Measurements from ENCODE around the gene CDH23.

Gene CDH23

DNA sequence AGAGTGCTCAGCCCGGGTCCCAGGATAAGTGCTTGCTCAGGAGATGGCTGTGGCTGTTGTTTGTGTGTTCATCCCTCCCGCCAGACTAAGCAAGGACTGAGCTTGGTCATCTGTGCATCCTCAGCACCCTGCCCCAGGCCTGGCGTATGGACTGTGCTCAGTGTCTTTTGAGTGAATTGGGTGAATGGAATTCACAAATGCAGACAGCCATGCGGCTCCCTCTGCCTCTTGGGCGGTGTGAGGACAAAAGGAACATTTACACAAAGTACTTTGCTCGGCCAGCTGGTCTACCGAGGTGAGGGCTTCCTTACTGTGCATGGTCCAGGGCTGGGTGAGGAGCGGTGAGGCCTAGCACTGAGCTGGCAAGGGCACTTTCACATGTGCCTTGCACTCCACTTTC, 120.2 kb downstream of the CDH23 start:
- H3K27ac ChIP-seq: no peak overlapping the region
- no peak for TF ChIP-seq ZFX (IDR thresholded peaks at IDR 0.05; ENCODE audit: borderline replicate concordance)
- TF ChIP-seq CTCF (IDR thresholded peaks at IDR 0.05): no peak

DNA sequence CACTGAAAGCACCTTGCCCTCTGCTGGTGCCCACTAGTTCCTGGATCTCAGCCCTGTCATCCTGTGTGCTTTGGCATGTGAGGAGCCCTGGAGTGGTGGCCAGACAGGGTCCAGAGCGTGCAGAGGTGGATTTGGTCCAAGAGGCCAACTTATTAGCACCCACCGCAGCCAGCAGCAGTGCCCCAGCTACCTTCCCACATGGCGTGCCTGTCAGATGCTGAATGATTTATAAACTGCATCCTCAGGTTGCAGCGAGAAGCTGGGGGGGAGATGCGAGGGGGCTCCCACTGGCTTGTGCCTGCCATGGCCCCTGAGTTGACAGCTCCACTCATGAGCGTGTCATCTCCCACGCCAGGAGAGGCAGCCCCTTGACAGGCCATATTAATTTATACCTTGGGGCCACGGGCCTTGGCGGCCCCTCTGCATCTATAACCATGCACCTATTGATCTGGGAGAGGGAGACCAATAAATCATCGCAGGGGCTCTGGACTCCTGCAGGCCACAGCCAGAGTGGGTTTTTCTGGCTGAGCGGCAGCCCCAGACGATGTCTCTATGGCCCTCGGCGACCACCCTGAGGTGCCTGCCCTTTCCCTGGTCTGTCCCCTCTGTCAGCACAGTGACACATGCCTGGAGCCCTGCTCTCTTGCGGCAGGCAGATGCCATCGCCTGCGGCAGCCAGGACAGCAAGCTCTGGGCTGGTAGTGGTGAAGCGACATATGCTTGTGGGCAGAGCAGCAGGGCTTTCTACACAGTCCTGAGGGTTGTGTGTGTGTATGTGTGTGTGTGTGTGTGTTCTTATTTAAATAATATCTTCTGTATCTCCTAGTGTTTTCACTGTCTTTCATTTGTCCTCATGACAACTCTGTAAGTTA, 120.8 kb downstream of the CDH23 start:
- no peak overlapping the region for H3K27ac ChIP-seq
- TF ChIP-seq CTCF (IDR thresholded peaks at IDR 0.05) (no peak), ZFX (IDR thresholded peaks at IDR 0.05; ENCODE audit: borderline replicate concordance) (no peak)

DNA sequence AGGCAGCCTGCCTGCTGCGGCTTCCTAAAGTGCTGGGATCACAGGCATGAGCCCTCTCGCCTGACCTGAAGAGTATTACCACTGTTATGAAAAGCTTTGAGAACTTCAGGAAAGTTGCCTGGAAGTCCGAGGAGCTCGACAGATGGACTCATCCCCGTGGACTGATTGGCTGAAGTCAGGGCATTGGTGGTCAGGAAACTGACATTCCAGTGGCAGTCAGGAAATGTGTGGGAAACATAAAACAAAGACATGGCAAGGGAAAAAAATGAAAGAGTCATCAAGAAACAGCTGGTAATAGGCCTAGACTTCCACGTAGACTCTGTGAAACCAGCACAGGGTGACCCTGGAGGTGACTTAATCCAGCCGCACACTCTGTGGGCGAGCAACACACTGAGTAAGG, 123.3 kb downstream of the CDH23 start:
- TF ChIP-seq CTCF (IDR thresholded peaks at IDR 0.05) (no peak), ZFX (IDR thresholded peaks at IDR 0.05; ENCODE audit: borderline replicate concordance) (no peak)
- H3K27ac ChIP-seq: no peak overlapping the region

GRCh38 chr10:71521504-71522441, 125.1 kb downstream of the CDH23 start:
- TF ChIP-seq ZFX (IDR thresholded peaks at IDR 0.05; ENCODE audit: borderline replicate concordance) (no peak), CTCF (IDR thresholded peaks at IDR 0.05) (no peak)
- no peak overlapping the region for H3K27ac ChIP-seq

DNA sequence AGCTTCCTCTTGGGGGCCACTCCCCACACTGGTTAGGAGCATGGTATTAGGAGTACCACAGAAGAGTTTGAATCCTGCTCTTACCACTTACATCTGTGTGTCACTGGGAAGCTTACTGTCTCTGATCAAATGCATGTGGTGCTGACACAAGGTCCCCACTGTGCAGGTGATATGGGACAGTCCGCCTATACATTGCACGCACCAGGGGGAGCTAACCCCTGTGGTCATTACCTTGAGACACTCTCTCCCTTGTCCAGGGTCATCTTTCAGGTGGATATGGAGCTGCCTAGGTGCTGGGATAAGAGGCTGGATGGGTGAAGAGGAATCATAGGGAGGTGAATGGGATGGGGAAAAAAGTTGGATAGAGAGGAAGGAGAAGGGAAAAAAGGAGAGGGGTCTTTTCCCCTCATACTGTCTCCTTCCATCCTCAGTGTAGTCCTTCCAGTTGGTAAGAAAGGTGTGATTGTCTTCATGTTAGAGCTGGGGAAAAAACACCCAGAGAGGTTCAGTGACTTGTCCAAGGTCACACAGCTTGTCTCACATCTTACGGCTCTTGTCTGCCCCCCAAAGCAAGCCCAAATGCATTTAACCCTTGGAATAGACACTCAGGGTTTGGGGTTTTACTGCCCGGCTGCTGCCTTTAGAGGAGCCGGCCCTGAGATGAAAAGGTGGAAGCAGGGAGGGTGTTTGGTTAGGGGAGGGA, 125.9 kb downstream of the CDH23 start:
- TF ChIP-seq CTCF (IDR thresholded peaks at IDR 0.05) (no peak), ZFX (IDR thresholded peaks at IDR 0.05; ENCODE audit: borderline replicate concordance) (no peak)
- H3K27ac ChIP-seq: no peak overlapping the region

DNA sequence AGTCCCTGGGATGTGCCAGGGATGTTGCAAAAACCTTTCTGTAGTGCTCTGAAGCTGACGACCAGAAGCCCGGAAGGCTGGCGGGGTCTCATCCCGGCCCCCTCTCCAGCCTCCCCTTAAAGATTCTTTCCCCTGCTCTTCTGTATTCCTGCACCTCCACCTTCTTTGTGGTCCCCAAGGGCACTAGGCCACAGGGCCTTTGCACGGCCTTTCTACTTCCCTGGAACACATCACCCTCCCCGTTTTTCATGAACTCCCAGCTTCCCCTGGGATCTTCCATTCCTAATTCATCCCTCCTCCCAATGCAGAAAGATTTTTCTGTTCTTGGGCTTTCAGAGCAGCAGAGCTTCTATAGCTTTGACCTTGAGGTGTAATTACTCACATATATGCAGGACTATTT, 127.0 kb downstream of the CDH23 start:
- TF ChIP-seq ZFX (IDR thresholded peaks at IDR 0.05; ENCODE audit: borderline replicate concordance) (no peak), CTCF (IDR thresholded peaks at IDR 0.05) (no peak)
- no peak overlapping the region for H3K27ac ChIP-seq

Data from 22Rv1 (cell line).